GM12878 (cell line): Measurements from ENCODE around the gene ARHGAP20.

ENCODE experiments used
- ATF3 ChIP-seq: IDR thresholded peaks from 2 replicates; pipeline ENCODE4 v1.6.1; 2011; ENCODE audit warnings: low read depth, mild to moderate bottlenecking, low read length, moderate library complexity, borderline replicate concordance; ENCODE audit errors: extremely low read depth
- CEBPB ChIP-seq, 2 experiments: fragments of 150-350 bp in 1 of 2; IDR thresholded peaks; 2 replicates each; pipeline ENCODE4 v1.6.1; 2012 to 2014; ENCODE audit warnings: low read depth in 2 of 2, low read length in 2 of 2, borderline replicate concordance in 1 of 2, inconsistent platforms in 1 of 2
- CTCF ChIP-seq, 3 experiments: IDR thresholded peaks in 2 of 3; conservative IDR thresholded peaks in 1 of 3; 2 replicates each; pipeline ENCODE4 v1.5.1; 2011; ENCODE audit warnings: low read depth in 3 of 3, low read length in 3 of 3, mild to moderate bottlenecking in 3 of 3, control low read depth in 2 of 3, moderate library complexity in 2 of 3, inconsistent platforms in 1 of 3, mixed read lengths in 1 of 3; ENCODE audit not compliant: control insufficient read depth in 2 of 3, insufficient read depth in 1 of 3; ENCODE audit errors: extremely low read depth in 1 of 3
- EZH2 ChIP-seq: IDR thresholded peaks from 2 replicates; pipeline ENCODE4 v1.6.1; 2012; ENCODE audit warnings: low read depth, mild to moderate bottlenecking, control low read depth, inconsistent platforms, low read length, borderline replicate concordance; ENCODE audit not compliant: control insufficient read depth
- HCFC1 ChIP-seq: fragments of 150-350 bp; IDR thresholded peaks from 2 replicates; pipeline ENCODE4 v1.6.1; 2014; ENCODE audit warnings: low read length
- KDM1A ChIP-seq: fragments of 200-600 bp; sonication (generic); IDR thresholded peaks from 2 replicates; pipeline ENCODE4 v1.6.1; 2016; ENCODE audit warnings: borderline replicate concordance
- SP1 ChIP-seq: IDR thresholded peaks from one replicate; pipeline ENCODE4 v1.6.1; 2011; ENCODE audit warnings: low read depth, low read length
- SRF ChIP-seq, 2 experiments: IDR thresholded peaks; 2 replicates each; pipeline ENCODE4 v1.6.1; 2011; ENCODE audit warnings: low read depth in 2 of 2, low read length in 2 of 2, mild to moderate bottlenecking in 1 of 2, moderate library complexity in 1 of 2

GRCh38 chr11:110730773-110731172, 18.5 kb upstream of the ARHGAP20 start:
- TF ChIP-seq CTCF (IDR thresholded peaks at IDR 0.05 in 2 of 3, conservative IDR thresholded peaks at IDR 0.05 in 1 of 3; ENCODE audit: control insufficient read depth in 2 of 3, extremely low read depth in 1 of 3, insufficient read depth in 1 of 3, low read depth in 3 of 3, low read length in 3 of 3), result no peak
- no peak for TF ChIP-seq EZH2
- TF ChIP-seq CEBPB (IDR thresholded peaks at IDR 0.05; ENCODE audit: borderline replicate concordance in 1 of 2, low read depth in 2 of 2, low read length in 2 of 2), result no peak
- no peak for TF ChIP-seq ATF3
- TF ChIP-seq SRF (IDR thresholded peaks at IDR 0.05; ENCODE audit: low read depth in 2 of 2, low read length in 2 of 2), result no peak
- TF ChIP-seq SP1, result no peak
- no peak for TF ChIP-seq KDM1A
- no peak for TF ChIP-seq HCFC1
